Natural killer cell (primary cell): Measurements from ENCODE around the gene ZNF621. TPM values are rescaled to one million over a fixed set of nuclear protein-coding genes. Genes with fewer than 3 reads are reported as not detected.
"Not testable (repeated sequence)": the region's sequence is repeated elsewhere in the genome, so short reads cannot be mapped to it uniquely, and the experiment has no call there.

ENCODE experiments used
- ATAC-seq, 3 donors: fragments of 150-1000 bp in 2 of 3; fragments of 200-7000 bp in 1 of 3; cut with Tn5 transposase; 1 replicate in 1 of 3; 2 replicates in 2 of 3; pipeline ENCODE4 v1.10.0; 2021; ENCODE audit warnings: mild to moderate bottlenecking in 2 of 3, moderate library complexity in 2 of 3
- DNase-seq, 2 donors: peaks; one replicate each; pipeline versions ENCODE4 v3.0.0 to v3.0.0-alpha.2; 2013 to 2021; ENCODE audit warnings: mixed read lengths in 1 of 2
- H3K27ac ChIP-seq: one replicate; pipeline ENCODE4 v1.5.1; 2013; ENCODE audit warnings: mild to moderate bottlenecking, low read length
- H3K27me3 ChIP-seq: one replicate; pipeline ENCODE4 v1.6.1; 2013; ENCODE audit warnings: low read length; ENCODE audit not compliant: control insufficient read depth, insufficient read depth
- H3K36me3 ChIP-seq: one replicate; pipeline ENCODE4 v1.6.1; 2013; ENCODE audit warnings: low read length; ENCODE audit not compliant: control insufficient read depth, insufficient read depth
- H3K4me1 ChIP-seq: one replicate; pipeline ENCODE4 v1.6.1; 2013; ENCODE audit warnings: low read length; ENCODE audit not compliant: control insufficient read depth, insufficient read depth
- H3K4me3 ChIP-seq: one replicate; pipeline ENCODE4 v1.5.1; 2013; ENCODE audit warnings: low read length
- H3K9me3 ChIP-seq: one replicate; pipeline ENCODE4 v1.6.1; 2013; ENCODE audit warnings: low read length; ENCODE audit not compliant: control insufficient read depth, insufficient read depth
- H3K27ac Mint-ChIP-seq, 2 donors: one replicate each; pipeline ENCODE4 v1.8.0; 2022; ENCODE audit warnings: mild to moderate bottlenecking in 2 of 2, mixed read lengths in 2 of 2, moderate library complexity in 1 of 2
- H3K27me3 Mint-ChIP-seq, 2 donors: one replicate each; pipeline ENCODE4 v1.8.0; 2022; ENCODE audit warnings: low read depth in 2 of 2, mixed read lengths in 2 of 2
- H3K36me3 Mint-ChIP-seq: one replicate; pipeline ENCODE4 v1.8.0; 2022; ENCODE audit warnings: mixed read lengths
- H3K4me1 Mint-ChIP-seq, 2 donors: one replicate each; pipeline ENCODE4 v1.8.0; 2022; ENCODE audit warnings: mixed read lengths in 2 of 2
- H3K4me3 Mint-ChIP-seq: one replicate; pipeline ENCODE4 v1.8.0; 2022; ENCODE audit warnings: mild to moderate bottlenecking, moderate library complexity, mixed read lengths
- H3K9me3 Mint-ChIP-seq, 2 donors: one replicate each; pipeline ENCODE4 v1.8.0; 2022; ENCODE audit warnings: mixed read lengths in 2 of 2
- WGBS: methylation state at CpG from one replicate; pipeline ENCODE4 v1.1.7; 2013; ENCODE audit warnings: missing lambda C conversion rate; ENCODE audit not compliant: insufficient coverage; 5-methylcytosine and 5-hydroxymethylcytosine counted together
- intact Hi-C: fragments of 100-400 bp; cut with micrococcal nuclease; formaldehyde crosslinking; loops from one replicate; pipeline ENCODE4 v1.14.2; 2022
- total RNA-seq, 4 donors: library from RNA; stranded (reverse); fragments of 120-200 nt in 1 of 4; gene quantifications; one replicate each; pipeline versions ENCODE4 v1.2.3 to v1.2.4, GENCODE V29; 2013 to 2022
- TF ChIP-seq, protein P1 (sequence below): fragments of 200-600 bp; IDR thresholded peaks from one replicate; pipeline ENCODE4 v1.8.0; 2022; ENCODE audit warnings: antibody characterized with exemption

Gene ZNF621
- total RNA-seq, 3 donors from 2014 or later (not counting 1 experiment from before 2014, with no cell fraction given) = 27.7 to 33.5 (median 31.0) TPM

DNA sequence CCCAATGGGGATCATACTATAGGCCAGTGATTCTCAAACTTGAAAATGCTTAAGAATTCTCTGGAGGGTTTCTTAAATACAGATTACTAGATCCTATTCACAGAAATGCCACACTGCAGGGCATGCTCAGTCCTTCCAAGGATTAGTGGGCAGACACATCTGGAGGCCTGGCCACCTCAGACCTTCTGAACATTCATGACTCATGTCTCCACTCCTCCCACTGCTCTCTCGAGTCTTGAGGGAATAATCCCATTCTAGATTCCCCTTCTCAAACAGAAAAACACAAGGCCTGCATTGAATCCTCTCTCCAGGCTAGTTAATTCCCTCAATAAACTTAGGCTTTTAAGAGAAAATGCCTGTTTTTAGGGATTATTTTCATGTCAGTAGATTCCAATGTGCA is 22.1 kb downstream of the ZNF621 start:
- 53% methylated on average over 1 of the region's 1 CpG for WGBS

DNA sequence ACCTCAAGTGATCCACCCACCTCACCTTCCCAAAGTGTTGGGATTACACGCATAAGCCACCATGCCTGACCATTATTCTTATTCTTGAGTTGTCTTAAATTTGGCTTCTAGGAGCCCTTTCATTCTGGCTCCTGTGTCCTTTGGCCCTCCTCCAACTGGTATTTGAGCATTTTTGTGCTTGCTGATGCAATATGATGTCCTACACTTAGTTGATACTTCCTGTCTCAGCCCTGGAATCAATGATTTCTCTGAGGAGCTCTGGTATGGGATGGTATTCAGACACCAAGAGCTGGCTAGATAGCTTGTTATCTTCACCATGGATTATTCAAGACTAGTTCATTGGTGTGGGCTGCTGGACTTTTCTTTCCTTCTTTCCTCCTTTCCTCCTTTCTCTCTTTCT is 25.4 kb downstream of the ZNF621 start:
- H3K36me3 ChIP-seq = no peaks in the 10 kb centered on the region
- Mint-ChIP-seq H3K36me3 (no peaks in the 10 kb centered on the region), H3K9me3 (no peaks in the 10 kb centered on the region), H3K27me3 (no peaks in the 10 kb centered on the region), H3K4me3 (no peak overlapping the region), H3K27ac (no peak overlapping the region), H3K4me1 (no peaks in the 10 kb centered on the region)
- no peaks in the 10 kb centered on the region for H3K27me3 ChIP-seq
- TF ChIP-seq, protein P1, sequence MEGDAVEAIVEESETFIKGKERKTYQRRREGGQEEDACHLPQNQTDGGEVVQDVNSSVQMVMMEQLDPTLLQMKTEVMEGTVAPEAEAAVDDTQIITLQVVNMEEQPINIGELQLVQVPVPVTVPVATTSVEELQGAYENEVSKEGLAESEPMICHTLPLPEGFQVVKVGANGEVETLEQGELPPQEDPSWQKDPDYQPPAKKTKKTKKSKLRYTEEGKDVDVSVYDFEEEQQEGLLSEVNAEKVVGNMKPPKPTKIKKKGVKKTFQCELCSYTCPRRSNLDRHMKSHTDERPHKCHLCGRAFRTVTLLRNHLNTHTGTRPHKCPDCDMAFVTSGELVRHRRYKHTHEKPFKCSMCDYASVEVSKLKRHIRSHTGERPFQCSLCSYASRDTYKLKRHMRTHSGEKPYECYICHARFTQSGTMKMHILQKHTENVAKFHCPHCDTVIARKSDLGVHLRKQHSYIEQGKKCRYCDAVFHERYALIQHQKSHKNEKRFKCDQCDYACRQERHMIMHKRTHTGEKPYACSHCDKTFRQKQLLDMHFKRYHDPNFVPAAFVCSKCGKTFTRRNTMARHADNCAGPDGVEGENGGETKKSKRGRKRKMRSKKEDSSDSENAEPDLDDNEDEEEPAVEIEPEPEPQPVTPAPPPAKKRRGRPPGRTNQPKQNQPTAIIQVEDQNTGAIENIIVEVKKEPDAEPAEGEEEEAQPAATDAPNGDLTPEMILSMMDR = no peak
- DNase-seq (no peak), ATAC-seq (no peak)
- no peak overlapping the region for H3K27ac ChIP-seq
- no peaks in the 10 kb centered on the region for H3K4me1 ChIP-seq
- H3K4me3 ChIP-seq = no peak overlapping the region
- H3K9me3 ChIP-seq = no peaks in the 10 kb centered on the region
- intact Hi-C loops = no loop called here
- WGBS = 93% methylated on average over 1 of the region's 1 CpG

More for the DNA sequence above, 22.1 kb downstream of the ZNF621 start:
- Mint-ChIP-seq H3K4me3 (no peak overlapping the region), H3K9me3 (no peaks in the 10 kb centered on the region), H3K27me3 (no peaks in the 10 kb centered on the region), H3K4me1 (no peaks in the 10 kb centered on the region), H3K36me3 (no peaks in the 10 kb centered on the region), H3K27ac (no peak overlapping the region)
- Histone ChIP-seq H3K4me1 (no peaks in the 10 kb centered on the region), H3K27me3 (no peaks in the 10 kb centered on the region), H3K36me3 (no peaks in the 10 kb centered on the region), H3K4me3 (no peak overlapping the region), H3K27ac (no peak overlapping the region), H3K9me3 (no peaks in the 10 kb centered on the region)
- DNase-seq = no peak
- intact Hi-C loops = no loop called here
- ATAC-seq = no peak
- TF ChIP-seq, protein P1 = no peak

DNA sequence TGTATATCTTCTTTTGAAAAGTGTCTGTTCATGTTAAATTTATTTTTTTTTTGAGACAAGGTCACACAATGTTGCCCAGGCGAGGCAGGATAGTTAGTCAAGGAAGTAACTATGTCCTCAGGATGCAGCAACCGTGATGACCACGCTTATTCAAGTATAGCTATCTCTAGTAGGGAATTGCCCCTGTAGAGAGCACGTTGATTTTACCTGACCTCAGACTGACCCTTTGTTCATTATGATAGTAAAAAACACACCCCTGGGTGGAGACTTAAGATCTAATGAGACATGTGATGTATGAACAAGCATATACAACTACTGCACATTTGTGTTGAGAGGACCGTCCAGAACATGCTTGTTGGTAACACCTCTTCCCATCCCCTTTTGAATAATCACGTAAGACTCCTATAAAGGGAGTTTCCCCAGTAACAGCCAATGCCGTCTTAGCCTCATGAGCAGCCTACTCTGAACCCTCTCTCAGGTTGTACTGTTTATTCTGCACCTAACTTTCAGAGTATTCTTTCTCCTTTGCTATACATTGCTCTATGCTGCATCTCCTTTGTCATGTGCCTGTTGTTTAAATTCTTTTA is 32.9 kb downstream of the ZNF621 start:
- no peaks in the 10 kb centered on the region for H3K27me3 ChIP-seq
- H3K27ac ChIP-seq = no peak overlapping the region
- no peak overlapping the region for H3K4me3 Mint-ChIP-seq
- H3K36me3 ChIP-seq = no peaks in the 10 kb centered on the region
- H3K4me1 ChIP-seq = no peaks in the 10 kb centered on the region
- no peaks in the 10 kb centered on the region for H3K4me1 Mint-ChIP-seq
- DNase-seq = no peak
- H3K9me3 ChIP-seq = no peaks in the 10 kb centered on the region
- TF ChIP-seq, protein P1 = no peak
- H3K9me3 Mint-ChIP-seq = no peaks in the 10 kb centered on the region
- H3K36me3 Mint-ChIP-seq = no peaks in the 10 kb centered on the region
- ATAC-seq = no peak
- intact Hi-C loops = no loop called here
- 84% methylated on average over 6 of the region's 7 CpGs for WGBS
- no peak overlapping the region for H3K27ac Mint-ChIP-seq
- H3K27me3 Mint-ChIP-seq = no peaks in the 10 kb centered on the region
- H3K4me3 ChIP-seq = no peak overlapping the region

DNA sequence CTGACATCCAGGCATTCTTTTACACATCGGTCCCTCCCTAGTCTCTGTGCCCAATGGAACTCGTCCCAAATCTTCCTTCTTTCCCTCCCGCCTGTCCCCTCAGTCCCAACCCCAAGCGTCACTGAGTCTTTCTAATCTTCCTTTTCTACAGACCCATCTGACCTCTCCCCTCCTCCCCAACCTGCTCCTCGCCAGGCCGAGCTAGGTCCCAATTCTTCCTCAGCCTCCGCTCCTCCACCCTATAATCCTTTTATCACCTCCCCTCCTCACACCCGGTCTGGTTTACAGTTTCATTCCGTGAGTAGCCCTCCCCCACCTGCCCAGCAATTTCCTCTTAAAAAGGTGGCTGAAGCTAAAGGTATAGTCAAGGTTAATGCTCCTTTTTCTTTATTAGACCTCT is 37.7 kb downstream of the ZNF621 start:
- H3K4me3 ChIP-seq, H3K27me3 Mint-ChIP-seq, H3K9me3 ChIP-seq, H3K27ac Mint-ChIP-seq, H3K4me1 Mint-ChIP-seq, ATAC-seq, H3K4me3 Mint-ChIP-seq, H3K27me3 ChIP-seq, H3K4me1 ChIP-seq, H3K9me3 Mint-ChIP-seq, H3K27ac ChIP-seq, DNase-seq, H3K36me3 ChIP-seq, intact Hi-C loops, H3K36me3 Mint-ChIP-seq: not testable (repeated sequence)
- 92% methylated on average over 7 of the region's 9 CpGs for WGBS

DNA sequence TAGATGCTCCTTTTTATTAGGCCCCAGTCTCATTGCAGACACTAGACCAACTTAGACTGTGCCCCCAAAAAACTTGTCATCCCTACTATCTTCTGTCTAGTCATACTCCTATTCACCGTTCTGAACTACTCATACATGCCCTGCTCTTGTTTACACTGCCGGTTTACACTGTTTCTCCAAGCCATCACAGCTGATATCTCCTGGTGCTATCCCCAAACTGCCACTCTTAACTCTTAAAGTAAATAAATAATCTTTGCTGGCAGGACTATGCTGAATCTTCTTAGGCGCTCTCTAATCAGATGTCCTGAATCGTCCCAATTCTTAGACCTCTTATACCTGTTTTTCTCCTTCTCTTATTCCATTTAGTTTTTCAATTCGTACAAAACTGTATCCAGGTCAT is 40.9 kb downstream of the ZNF621 start:
- H3K9me3 ChIP-seq, H3K36me3 Mint-ChIP-seq, H3K27me3 Mint-ChIP-seq, DNase-seq, H3K4me1 Mint-ChIP-seq, H3K4me1 ChIP-seq, H3K27me3 ChIP-seq, H3K9me3 Mint-ChIP-seq, H3K27ac Mint-ChIP-seq, ATAC-seq, H3K4me3 ChIP-seq, H3K27ac ChIP-seq, H3K4me3 Mint-ChIP-seq, intact Hi-C loops, H3K36me3 ChIP-seq: not testable (repeated sequence)
- WGBS = 85% methylated on average over 5 of the region's 5 CpGs
